PFSK-1 (cell line): Measurements from ENCODE around the gene IKBIP.

Experiments used
- POLR2AphosphoS5 ChIP-seq: IDR thresholded peaks from 2 replicates; pipeline ENCODE4 v1.6.1; 2012; ENCODE audit warnings: low read depth, mild to moderate bottlenecking, control low read depth, low read length, moderate library complexity
- TF ChIP-seq, protein P1 (sequence below), 2 experiments: IDR thresholded peaks; 2 replicates each; pipeline versions ENCODE4 v1.6.1 to v1.8.0; 2011 to 2012; ENCODE audit warnings: low read depth in 2 of 2, low read length in 2 of 2, control low read depth in 1 of 2, inconsistent platforms in 1 of 2, mild to moderate bottlenecking in 1 of 2, moderate library complexity in 1 of 2; ENCODE audit not compliant: insufficient read depth in 1 of 2

- TF ChIP-seq, protein P1, sequence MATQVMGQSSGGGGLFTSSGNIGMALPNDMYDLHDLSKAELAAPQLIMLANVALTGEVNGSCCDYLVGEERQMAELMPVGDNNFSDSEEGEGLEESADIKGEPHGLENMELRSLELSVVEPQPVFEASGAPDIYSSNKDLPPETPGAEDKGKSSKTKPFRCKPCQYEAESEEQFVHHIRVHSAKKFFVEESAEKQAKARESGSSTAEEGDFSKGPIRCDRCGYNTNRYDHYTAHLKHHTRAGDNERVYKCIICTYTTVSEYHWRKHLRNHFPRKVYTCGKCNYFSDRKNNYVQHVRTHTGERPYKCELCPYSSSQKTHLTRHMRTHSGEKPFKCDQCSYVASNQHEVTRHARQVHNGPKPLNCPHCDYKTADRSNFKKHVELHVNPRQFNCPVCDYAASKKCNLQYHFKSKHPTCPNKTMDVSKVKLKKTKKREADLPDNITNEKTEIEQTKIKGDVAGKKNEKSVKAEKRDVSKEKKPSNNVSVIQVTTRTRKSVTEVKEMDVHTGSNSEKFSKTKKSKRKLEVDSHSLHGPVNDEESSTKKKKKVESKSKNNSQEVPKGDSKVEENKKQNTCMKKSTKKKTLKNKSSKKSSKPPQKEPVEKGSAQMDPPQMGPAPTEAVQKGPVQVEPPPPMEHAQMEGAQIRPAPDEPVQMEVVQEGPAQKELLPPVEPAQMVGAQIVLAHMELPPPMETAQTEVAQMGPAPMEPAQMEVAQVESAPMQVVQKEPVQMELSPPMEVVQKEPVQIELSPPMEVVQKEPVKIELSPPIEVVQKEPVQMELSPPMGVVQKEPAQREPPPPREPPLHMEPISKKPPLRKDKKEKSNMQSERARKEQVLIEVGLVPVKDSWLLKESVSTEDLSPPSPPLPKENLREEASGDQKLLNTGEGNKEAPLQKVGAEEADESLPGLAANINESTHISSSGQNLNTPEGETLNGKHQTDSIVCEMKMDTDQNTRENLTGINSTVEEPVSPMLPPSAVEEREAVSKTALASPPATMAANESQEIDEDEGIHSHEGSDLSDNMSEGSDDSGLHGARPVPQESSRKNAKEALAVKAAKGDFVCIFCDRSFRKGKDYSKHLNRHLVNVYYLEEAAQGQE (IDR thresholded peaks at IDR 0.05; ENCODE audit: insufficient read depth in 1 of 2, low read depth in 2 of 2, low read length in 2 of 2) = no peak
- no peak for TF ChIP-seq POLR2AphosphoS5
Measured at GRCh38 chr12:98595243-98595988, 49.2 kb downstream of the IKBIP start.
